HG02970 (cell line): ENCODE data around the gene PCSK6.

Experiments used
- ATAC-seq: cut with Tn5 transposase; IDR thresholded peaks from one replicate; pipeline ENCODE4 v1.9.1; 2021; ENCODE audit warnings: mild to moderate bottlenecking, moderate library complexity, moderate number of reproducible peaks; ENCODE audit not compliant: unreplicated experiment, low FRiP score

Gene PCSK6

DNA sequence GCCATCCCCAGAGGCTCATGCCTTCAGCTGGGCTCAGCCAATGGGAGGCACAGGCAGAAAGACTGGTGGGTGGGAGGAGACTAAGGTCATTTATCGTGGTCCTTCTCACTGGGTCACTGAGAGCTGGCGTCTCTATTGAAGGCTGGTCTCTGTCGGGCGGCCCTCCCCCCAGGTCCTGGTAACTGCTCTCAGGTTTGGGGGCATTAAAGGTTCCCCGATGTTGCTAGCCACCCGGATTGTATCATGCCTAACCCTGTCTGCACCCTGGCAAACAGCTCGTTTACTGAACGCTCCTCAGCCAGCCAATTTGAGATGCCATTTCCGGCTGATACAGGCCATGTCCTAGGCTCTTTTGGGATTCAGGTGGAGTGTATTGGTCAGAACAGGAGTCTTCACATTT is 222.7 kb downstream of the PCSK6 start:
- no peak for ATAC-seq

DNA sequence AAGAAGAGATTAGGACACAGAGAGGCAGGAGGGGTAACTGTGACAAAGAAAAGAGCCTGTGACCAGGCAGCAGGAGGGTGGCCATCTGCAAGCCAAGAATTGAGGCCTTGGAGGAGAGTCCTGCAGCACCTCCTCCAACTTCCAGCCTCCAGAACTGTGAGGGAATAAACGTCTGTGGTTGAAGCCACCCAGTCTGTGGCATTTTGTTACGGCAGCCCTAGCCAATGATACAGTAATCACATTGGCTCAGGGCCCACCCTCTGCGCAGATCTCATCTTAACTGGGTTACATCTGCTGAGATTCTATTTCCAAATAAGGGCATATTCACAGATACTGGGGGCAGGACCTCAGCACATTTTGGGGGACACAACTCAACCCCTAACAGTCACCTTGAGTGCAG is 223.5 kb downstream of the PCSK6 start:
- no peak for ATAC-seq

DNA sequence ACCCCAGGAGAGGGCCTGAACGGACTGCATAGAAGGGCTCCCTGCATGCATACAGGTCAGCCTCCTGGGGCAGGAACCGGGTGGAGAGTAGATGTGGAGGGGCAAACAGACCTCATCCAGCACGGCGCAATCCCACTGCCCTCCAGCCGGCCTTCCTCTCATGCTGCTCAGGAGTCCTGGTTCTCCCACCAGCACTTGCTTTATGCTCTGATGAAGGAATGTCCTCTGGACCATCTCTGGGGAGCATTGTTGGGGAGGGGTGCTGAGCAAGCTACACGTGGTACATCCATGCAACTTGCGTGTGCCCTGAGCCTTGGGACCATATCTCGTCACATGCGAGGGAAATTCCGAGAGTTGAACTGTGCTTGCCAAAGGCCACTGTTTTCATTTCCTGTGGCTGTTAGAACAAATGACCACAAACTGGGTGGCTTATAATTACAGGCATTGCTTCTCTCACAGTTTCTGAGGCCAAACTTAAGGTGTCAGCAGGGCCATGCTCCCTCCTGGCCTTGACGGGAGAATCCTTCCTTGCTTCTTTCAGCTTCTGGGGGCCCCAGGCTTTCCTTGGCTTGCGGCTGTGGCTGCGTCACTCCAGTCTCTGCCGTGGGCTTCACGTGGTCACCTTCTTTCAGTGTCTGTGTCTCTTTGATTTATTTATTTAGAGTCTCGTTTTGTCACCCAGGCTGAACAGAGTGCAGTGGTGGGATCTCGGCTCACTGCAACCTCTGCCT is 224.4 kb downstream of the PCSK6 start:
- no peak for ATAC-seq

GRCh38 chr15:101264011-101264410 is 225.5 kb downstream of the PCSK6 start:
- ATAC-seq = no peak

- ATAC-seq = no peak
These were observed 227.0 kb downstream of the PCSK6 start for GRCh38 chr15:101262551-101262950.

DNA sequence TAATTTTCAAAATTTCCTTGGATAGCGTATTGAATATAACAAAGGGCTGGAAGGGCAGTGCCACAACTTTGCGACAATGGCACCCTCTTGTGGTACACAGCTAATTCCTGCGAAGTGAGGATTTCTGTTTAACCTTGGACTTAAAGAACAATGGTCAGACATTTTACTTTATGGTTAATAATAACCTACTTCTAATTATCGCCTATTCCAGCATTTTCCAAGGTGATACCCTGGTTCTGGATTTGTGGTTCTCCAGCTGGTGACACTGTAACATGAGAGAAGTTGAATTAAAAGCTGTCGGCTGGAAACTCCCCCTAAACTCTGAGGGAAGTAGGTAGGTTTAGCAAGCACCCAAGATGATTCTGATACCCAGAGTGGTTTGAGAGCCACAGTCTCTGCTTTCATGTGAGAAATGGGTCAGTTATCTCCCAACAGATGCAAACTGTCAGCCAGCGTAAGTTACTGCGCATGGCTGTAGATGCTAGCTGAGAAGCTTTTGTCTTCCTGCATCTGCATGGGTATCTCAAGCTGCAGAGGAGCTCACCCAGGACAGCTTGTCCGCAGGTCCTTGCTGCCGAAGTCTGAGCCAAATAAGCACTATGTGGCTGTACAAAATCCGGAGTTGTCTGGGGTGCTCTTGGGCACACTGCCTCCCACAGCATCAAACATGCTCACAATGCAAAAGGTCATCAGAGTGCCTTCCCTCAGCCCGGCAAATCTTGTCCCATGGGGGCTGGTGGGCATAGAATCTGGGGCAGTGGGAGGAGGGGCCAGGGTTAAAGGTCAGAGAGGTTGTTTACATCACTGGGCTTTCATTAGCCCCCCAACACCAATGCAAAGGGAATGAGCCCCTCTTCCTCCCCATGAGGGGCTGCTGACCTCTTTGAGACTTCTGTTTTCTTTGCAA is 231.0 kb downstream of the PCSK6 start:
- no peak for ATAC-seq

DNA sequence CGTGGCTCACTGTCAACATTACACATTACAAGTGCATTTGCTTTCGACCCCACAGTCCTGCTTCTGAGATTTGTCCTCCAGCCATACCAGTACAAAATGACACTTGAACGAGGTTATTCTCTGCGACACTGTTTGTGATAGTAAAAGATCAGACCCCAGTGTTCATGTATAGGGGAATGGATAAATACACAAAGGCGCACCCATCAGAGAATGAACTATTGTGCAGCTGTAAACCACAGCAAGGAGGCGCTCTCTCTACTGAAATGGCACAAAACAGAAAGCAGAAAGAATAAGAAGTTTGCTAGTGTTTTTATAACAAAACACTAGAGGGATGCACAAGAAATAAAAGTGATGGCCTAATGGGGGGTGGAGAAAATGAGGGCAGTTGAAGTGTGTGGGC is 232.8 kb downstream of the PCSK6 start:
- no peak for ATAC-seq

DNA sequence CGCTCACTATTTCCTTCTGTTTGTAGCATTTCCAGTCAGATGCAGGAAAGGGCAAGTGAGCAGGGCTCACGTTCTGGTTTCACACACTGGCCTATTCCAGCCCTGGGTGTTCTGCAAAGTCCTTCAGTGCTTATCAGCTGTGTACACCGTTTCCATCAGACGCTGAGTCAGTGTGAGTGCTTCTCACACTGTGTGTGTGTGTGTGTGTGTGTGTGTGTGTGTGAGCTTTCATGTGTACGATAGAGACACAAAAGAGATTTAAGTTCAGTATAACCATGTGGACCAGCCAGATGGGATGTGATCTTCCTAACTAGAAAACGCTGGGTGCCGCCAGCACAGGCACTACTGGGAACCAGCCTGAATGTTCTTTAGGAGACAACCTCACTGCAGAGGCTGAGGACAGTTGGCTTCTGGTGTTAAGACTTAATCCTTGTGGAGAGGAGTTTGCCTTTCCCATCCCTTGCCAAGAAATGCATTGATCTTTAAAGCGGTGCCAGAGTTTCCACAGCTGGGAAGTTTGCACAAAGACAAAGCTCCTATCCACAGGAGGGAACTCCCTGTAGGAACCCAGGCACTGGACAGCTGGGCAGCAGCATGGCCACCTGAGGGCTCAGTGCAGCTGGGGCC is 233.8 kb downstream of the PCSK6 start:
- no peak for ATAC-seq

- ATAC-seq = no peak
These were observed 234.5 kb downstream of the PCSK6 start for GRCh38 chr15:101255051-101255395.

DNA sequence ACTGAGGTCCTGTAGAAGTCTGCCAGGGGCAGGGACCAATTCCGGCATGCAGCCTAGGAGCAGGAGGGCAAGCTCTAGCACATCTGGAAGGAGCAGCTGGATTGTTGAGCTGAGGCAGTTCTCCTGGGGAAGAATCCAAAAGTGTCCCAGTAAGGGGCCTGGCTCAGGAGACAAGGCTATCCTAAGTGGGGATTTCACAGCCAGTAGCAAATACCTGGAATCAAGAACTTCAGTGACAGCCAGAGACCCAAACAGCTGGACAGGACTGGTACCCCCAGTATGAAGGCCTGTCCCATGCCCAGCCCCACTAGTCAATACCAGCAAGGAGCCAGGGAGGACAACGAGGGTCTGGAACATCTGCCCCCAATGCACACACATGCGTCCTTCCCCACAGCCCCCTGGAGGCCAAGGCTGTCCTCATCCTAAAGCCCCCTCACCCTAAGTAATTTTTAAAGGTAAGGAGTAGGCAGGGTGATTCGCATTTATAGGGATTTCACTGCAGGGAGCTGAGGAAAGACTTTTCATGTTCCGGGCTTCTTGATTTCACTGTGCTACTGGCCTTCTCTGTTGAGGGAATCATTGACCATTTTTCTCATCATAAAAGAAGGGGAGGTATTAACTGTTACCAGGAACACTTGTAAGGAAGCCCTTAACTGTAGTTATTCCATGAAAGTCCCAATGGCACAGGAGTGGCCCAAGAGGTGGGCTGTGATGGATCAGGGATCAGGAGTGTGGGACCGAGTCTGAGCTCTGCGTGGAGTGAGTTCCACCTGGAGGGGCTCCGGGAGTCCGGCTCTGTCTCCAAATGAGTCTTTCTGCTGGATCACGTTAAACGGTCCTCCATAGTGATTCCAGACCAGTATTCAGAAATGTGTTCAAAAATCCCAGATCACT is 235.1 kb downstream of the PCSK6 start:
- ATAC-seq = no peak
